GM12878 (cell line): ENCODE results near the gene PAM. TPM values are rescaled to one million over a fixed set of nuclear protein-coding genes. Genes with fewer than 3 reads are reported as not detected.

Source experiments
- ATAC-seq: fragments of 200-7000 bp; cut with Tn5 transposase; 3 replicates; pipeline ENCODE4 v1.9.1; 2020; ENCODE audit warnings: mild to moderate bottlenecking, moderate library complexity
- BruUV-seq: library from RNA; stranded (reverse); fragments of 400-500 nt; replicated peaks from 2 replicates; lab custom pipeline; 2021; lab: Mats Ljungman, UMichigan
- CTCF ChIA-PET: fragments of 300-600 bp; sonication (Branson Sonifier 250); formaldehyde crosslinking; extraction: SDS; loops from one replicate; lab custom pipeline; 2021; ENCODE audit warnings: inconsistent platforms; lab: Yijun Ruan, JAX
- POLR2A ChIA-PET: fragments of 350-600 bp; formaldehyde crosslinking; extraction: SDS; loops from one replicate; lab custom pipeline; 2021; ENCODE audit warnings: inconsistent platforms; lab: Charles Lee
- RAD21 ChIA-PET: fragments of 300-600 bp; sonication (Branson Sonifier 250); formaldehyde crosslinking; loops from one replicate; lab custom pipeline; 2023; ENCODE audit warnings: antibody characterized with exemption; ENCODE audit not compliant: unreplicated experiment; lab: Charles Lee
- SMC1A ChIA-PET: fragments of 300-600 bp; sonication (Branson Sonifier 250); formaldehyde crosslinking; loops from one replicate; lab custom pipeline; 2023; ENCODE audit not compliant: unreplicated experiment, uncharacterized antibody; lab: Charles Lee
- DNase-seq: peaks from one replicate; pipeline ENCODE4 v3.0.0-alpha.2; 2011; ENCODE audit warnings: low read depth, low spot score
- FAIRE-seq: peaks from 3 replicates; lab custom pipeline; 2011; peaks lifted over from hg19 to GRCh38; lab: Jason Lieb, UNC
- H2AFZ ChIP-seq: 2 replicates; pipeline ENCODE4 v1.6.0; 2011; ENCODE audit warnings: low read depth, low read length, control low read depth; ENCODE audit not compliant: control insufficient read depth
- H3K27ac ChIP-seq: 2 replicates; pipeline ENCODE4 v1.5.1; 2011; ENCODE audit warnings: control low read depth; ENCODE audit not compliant: control insufficient read depth, insufficient read depth
- H3K27me3 ChIP-seq, 2 experiments: replicated peaks in 1 of 2; 2 replicates each; pipeline versions ENCODE4 v1.6.0 to v1.6.1; 2011; ENCODE audit warnings: low read length in 1 of 2; ENCODE audit not compliant: control insufficient read depth in 2 of 2, insufficient read depth in 2 of 2
- H3K36me3 ChIP-seq, 2 experiments: 2 replicates each; pipeline ENCODE4 v1.5.1; 2011; ENCODE audit warnings: low read length in 1 of 2; ENCODE audit not compliant: control insufficient read depth in 2 of 2, insufficient read depth in 2 of 2
- H3K4me1 ChIP-seq: 2 replicates; pipeline ENCODE4 v1.6.1; 2011; ENCODE audit warnings: mild to moderate bottlenecking, low read length, moderate library complexity, mixed read lengths; ENCODE audit not compliant: control insufficient read depth, insufficient read depth
- H3K4me2 ChIP-seq: 2 replicates; pipeline ENCODE4 v1.6.0; 2011; ENCODE audit warnings: control low read depth; ENCODE audit not compliant: control insufficient read depth, insufficient read depth
- H3K4me3 ChIP-seq: fragments of 200-600 bp; sonication (generic); 2 replicates; pipeline ENCODE4 v1.5.1; 2016
- H3K79me2 ChIP-seq: 2 replicates; pipeline ENCODE4 v1.6.0; 2011; ENCODE audit warnings: low read length; ENCODE audit not compliant: control insufficient read depth, insufficient read depth
- H3K9ac ChIP-seq: 2 replicates; pipeline ENCODE4 v1.8.0; 2011; ENCODE audit warnings: low read length, control low read depth, mixed read lengths; ENCODE audit not compliant: control insufficient read depth, insufficient read depth
- H3K9me3 ChIP-seq: replicated peaks from 3 replicates; pipeline ENCODE4 v1.5.1; 2011; ENCODE audit warnings: mild to moderate bottlenecking, low read length; ENCODE audit not compliant: control insufficient read depth, insufficient read depth
- H4K20me1 ChIP-seq: 2 replicates; pipeline ENCODE4 v1.6.0; 2011; ENCODE audit not compliant: control insufficient read depth, insufficient read depth
- CREM ChIP-seq: IDR thresholded peaks from 2 replicates; pipeline ENCODE4 v1.6.1; 2014; ENCODE audit warnings: antibody characterized with exemption, low read depth
- CUX1 ChIP-seq: IDR thresholded peaks from 2 replicates; pipeline ENCODE4 v1.6.1; 2012; ENCODE audit warnings: improper control_type of control experiment, low read depth, low read length; ENCODE audit not compliant: insufficient replicate concordance
- GATAD2B ChIP-seq: fragments of 450-650 bp; conservative IDR thresholded peaks from 2 replicates; pipeline ENCODE4 v1.6.1; 2017; ENCODE audit warnings: low read depth, mild to moderate bottlenecking, moderate library complexity
- HDAC6 ChIP-seq: fragments of 200-600 bp; sonication (generic); IDR thresholded peaks from one replicate; pipeline ENCODE4 v1.8.0; 2017; ENCODE audit warnings: antibody characterized with exemption; ENCODE audit not compliant: unreplicated experiment
- HDGF ChIP-seq: fragments of 450-650 bp; IDR thresholded peaks from 2 replicates; pipeline ENCODE4 v1.6.1; 2016; ENCODE audit warnings: antibody characterized with exemption
- KDM1A ChIP-seq: fragments of 200-600 bp; sonication (generic); IDR thresholded peaks from 2 replicates; pipeline ENCODE4 v1.6.1; 2016; ENCODE audit warnings: borderline replicate concordance
- MYB ChIP-seq: fragments of 150-350 bp; IDR thresholded peaks from 2 replicates; pipeline ENCODE4 v1.6.1; 2014; ENCODE audit warnings: mild to moderate bottlenecking, low read depth, low read length, borderline replicate concordance
- RCOR1 ChIP-seq: conservative IDR thresholded peaks from 2 replicates; pipeline ENCODE4 v1.6.1; 2012; ENCODE audit warnings: low read depth, low read length, improper control_type of control experiment
- RFX5 ChIP-seq: IDR thresholded peaks from 2 replicates; pipeline ENCODE4 v1.6.1; 2011; ENCODE audit warnings: low read depth, low read length, improper control_type of control experiment
- SP1 ChIP-seq: IDR thresholded peaks from one replicate; pipeline ENCODE4 v1.6.1; 2011; ENCODE audit warnings: low read depth, low read length
- STAT1 ChIP-seq: fragments of 450-650 bp; conservative IDR thresholded peaks from 2 replicates; pipeline ENCODE4 v1.6.1; 2014; ENCODE audit warnings: antibody characterized with exemption, mild to moderate bottlenecking
- TAF1 ChIP-seq: IDR thresholded peaks from 2 replicates; pipeline ENCODE4 v1.6.1; 2011; ENCODE audit warnings: mild to moderate bottlenecking, low read depth, low read length, borderline replicate concordance
- YBX1 ChIP-seq: fragments of 450-650 bp; IDR thresholded peaks from 2 replicates; pipeline ENCODE4 v1.6.1; 2016; ENCODE audit warnings: antibody characterized with exemption
- ZBTB40 ChIP-seq: fragments of 450-650 bp; IDR thresholded peaks from 2 replicates; pipeline ENCODE4 v1.6.1; 2016; ENCODE audit warnings: mild to moderate bottlenecking, moderate library complexity, borderline replicate concordance
- ZNF384 ChIP-seq: IDR thresholded peaks from 2 replicates; pipeline ENCODE4 v1.6.1; 2012; ENCODE audit warnings: low read depth, mild to moderate bottlenecking, low read length, improper control_type of control experiment, borderline replicate concordance
- WGBS: methylation state at CpG from one replicate; pipeline ENCODE4 v1.1.6; 2016; ENCODE audit warnings: low lambda C conversion rate; ENCODE audit not compliant: insufficient replicate concordance, insufficient coverage; ENCODE audit errors: missing lambda C conversion rate; 5-methylcytosine and 5-hydroxymethylcytosine counted together
- in situ Hi-C: fragments of 300-500 bp; cut with MboI; formaldehyde crosslinking; loops from 9 replicates; pipeline ENCODE4 v1.14.3; 2018; ENCODE audit warnings: mixed read lengths
- intact Hi-C: fragments of 100-400 bp; cut with micrococcal nuclease; formaldehyde crosslinking; loops from one replicate; pipeline ENCODE4 v1.14.2; 2022; ENCODE audit not compliant: unreplicated experiment
- polyA plus RNA-seq, 11 experiments: library from polyadenylated mRNA; depleted of rRNA in 4 of 11; unstranded in 6 of 11; stranded (reverse) in 5 of 11; fragments of >200 nt; fragmentation: Nextera tagmentation in 4 of 11; fragmentation: Illumina TruSeq in 1 of 11; extraction: Ambion mirVana in 4 of 11; extraction: Trizol in 1 of 11; gene quantifications; 1 replicate in 1 of 11; 2 replicates in 10 of 11; pipeline versions ENCODE4 v1.2.1 to v1.2.3, GENCODE V29; 2011 to 2016; ENCODE audit warnings: inconsistent platforms in 2 of 11, missing spikeins in 2 of 11, low read depth in 1 of 11
- total RNA-seq, 4 experiments: library from RNA; depleted of rRNA in 3 of 4; stranded (reverse); fragments of >200 nt in 3 of 4; fragmentation: Illumina TruSeq in 1 of 4; extraction: Trizol in 1 of 4; gene quantifications; 2 replicates each; pipeline versions ENCODE4 v1.2.1 to v1.2.3, GENCODE V29; 2013 to 2021

PAM gene
- total and polyA plus RNA-seq, 10 of the 15 experiments (the other 5 are each of a cell fraction or from before 2014, with no cell fraction given) = 5.5 to 72.5 (median 15.4) TPM

DNA sequence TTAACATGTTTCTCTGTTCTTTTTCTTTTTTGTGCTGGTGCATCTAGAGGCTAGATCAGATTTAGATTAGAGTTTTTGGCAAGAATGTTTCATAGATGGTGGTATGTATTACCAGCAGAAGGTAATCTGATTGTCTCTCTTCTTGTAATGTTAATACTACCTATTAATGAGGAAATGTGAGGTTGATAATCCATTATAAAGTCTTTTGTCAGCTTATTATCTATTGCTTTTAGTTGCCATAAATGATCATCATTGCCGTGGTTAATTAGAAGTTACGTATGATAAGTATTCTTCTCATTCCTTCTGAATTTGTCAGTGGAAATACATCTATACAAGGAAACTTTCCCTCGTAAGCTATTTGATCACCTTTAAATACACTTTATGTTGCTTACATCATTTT is 135.0 kb downstream of the PAM start:
- ATAC-seq (no peak), FAIRE-seq (no peak), DNase-seq (no peak)
- H2AFZ ChIP-seq = no peak overlapping the region
- no peaks in the 10 kb centered on the region for H3K79me2 ChIP-seq
- H3K36me3 ChIP-seq = no peaks in the 10 kb centered on the region
- H3K9me3 ChIP-seq = no peaks in the 10 kb centered on the region
- intact Hi-C loops = no loop called here
- TF ChIP-seq MYB (no peak), CUX1 (no peak), GATAD2B (no peak), CREM (no peak), TAF1 (no peak), KDM1A (no peak), RCOR1 (no peak), ZBTB40 (no peak), RFX5 (no peak), YBX1 (no peak), HDAC6 (no peak), HDGF (no peak), SP1 (no peak), ZNF384 (no peak), STAT1 (no peak)
- no TSS peak for BruUV-seq
- no peak overlapping the region for H3K27ac ChIP-seq
- H3K4me3 ChIP-seq = no peak overlapping the region
- in situ Hi-C loops = no loop called here
- ChIA-PET CTCF (no interaction called here), RAD21 (no interaction called here), POLR2A (interaction anchor here (0.6 kb wide), 1 partner anchor 31 kb away, joined by 3 read pairs; no protein-coding TSS in a partner anchor), SMC1A (no interaction called here)
- 95% methylated on average over 3 of the region's 3 CpGs for WGBS
- H3K4me1 ChIP-seq = no peaks in the 10 kb centered on the region
- H3K9ac ChIP-seq = no peak overlapping the region
- no peaks in the 10 kb centered on the region for H3K27me3 ChIP-seq
- no peak overlapping the region for H3K4me2 ChIP-seq
- H4K20me1 ChIP-seq = no peaks in the 10 kb centered on the region
